ENCODE measurements around the gene IAPP. TPM values are rescaled to one million over a fixed set of nuclear protein-coding genes. Genes with fewer than 3 reads are reported as not detected.

Gene IAPP
- total and polyA plus RNA-seq, 7 donors = 2.4 TPM; not detected in 6

GRCh38 chr12:21339921-21340320 lies 32.8 kb upstream of the IAPP start:
- no peak for DNase-seq
- Histone ChIP-seq H3K4me1 (no peaks in the 10 kb centered on the region), H3K27ac (no peak overlapping the region), H3K4me3 (no peak overlapping the region), H3K36me3 (no peaks in the 10 kb centered on the region), H3K27me3 (no peaks in the 10 kb centered on the region), H3K9me3 (no peaks in the 10 kb centered on the region)
- whole genome bisulfite sequencing, 2 donors = 63 to 88% methylated on average over 1 of the region's 1 CpG
- TF ChIP-seq, protein P1, sequence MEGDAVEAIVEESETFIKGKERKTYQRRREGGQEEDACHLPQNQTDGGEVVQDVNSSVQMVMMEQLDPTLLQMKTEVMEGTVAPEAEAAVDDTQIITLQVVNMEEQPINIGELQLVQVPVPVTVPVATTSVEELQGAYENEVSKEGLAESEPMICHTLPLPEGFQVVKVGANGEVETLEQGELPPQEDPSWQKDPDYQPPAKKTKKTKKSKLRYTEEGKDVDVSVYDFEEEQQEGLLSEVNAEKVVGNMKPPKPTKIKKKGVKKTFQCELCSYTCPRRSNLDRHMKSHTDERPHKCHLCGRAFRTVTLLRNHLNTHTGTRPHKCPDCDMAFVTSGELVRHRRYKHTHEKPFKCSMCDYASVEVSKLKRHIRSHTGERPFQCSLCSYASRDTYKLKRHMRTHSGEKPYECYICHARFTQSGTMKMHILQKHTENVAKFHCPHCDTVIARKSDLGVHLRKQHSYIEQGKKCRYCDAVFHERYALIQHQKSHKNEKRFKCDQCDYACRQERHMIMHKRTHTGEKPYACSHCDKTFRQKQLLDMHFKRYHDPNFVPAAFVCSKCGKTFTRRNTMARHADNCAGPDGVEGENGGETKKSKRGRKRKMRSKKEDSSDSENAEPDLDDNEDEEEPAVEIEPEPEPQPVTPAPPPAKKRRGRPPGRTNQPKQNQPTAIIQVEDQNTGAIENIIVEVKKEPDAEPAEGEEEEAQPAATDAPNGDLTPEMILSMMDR (IDR thresholded peaks at IDR 0.05) = no peak
- TF ChIP-seq POLR2A (IDR thresholded peaks at IDR 0.05) (no peak), POLR2AphosphoS5 (IDR thresholded peaks at IDR 0.05) (no peak), EP300 (IDR thresholded peaks at IDR 0.05) (no peak)
- intact Hi-C loops (cut with DNase I) = no loop called here

GRCh38 chr12:21340403-21340802 lies 32.3 kb upstream of the IAPP start:
- WGBS, 2 donors = 75% methylated on average over 6 of the region's 6 CpGs
- intact Hi-C loops (cut with DNase I) = no loop called here

DNA sequence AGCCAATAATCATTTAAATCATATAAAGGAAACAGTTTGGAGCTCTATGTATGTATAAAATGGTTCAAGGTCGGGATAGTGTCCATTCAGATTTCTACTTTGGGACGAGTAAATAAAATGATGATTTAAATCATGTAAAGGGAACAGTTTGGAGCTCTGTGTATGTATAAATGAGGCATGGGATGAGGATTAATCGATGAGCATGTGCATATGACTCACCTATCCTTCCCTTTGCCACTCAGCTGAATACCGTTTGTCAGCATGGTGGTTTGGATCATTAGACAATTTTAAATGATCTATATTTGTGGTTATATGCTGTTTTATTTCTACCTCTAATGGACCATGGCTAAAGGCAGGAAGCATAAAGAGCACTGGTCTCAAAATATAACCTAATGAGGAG lies 30.9 kb upstream of the IAPP start:
- Histone ChIP-seq H3K36me3 (no peaks in the 10 kb centered on the region), H3K27ac (no peak overlapping the region), H3K27me3 (no peaks in the 10 kb centered on the region), H3K4me1 (no peaks in the 10 kb centered on the region), H3K4me3 (no peak overlapping the region), H3K9me3 (no peaks in the 10 kb centered on the region)
- no peak for DNase-seq
- 78 to 79% methylated on average over 4 of the region's 4 CpGs for WGBS, 2 donors
- TF ChIP-seq, protein P1 (IDR thresholded peaks at IDR 0.05) = no peak
- TF ChIP-seq EP300 (IDR thresholded peaks at IDR 0.05) = no peak
- TF ChIP-seq POLR2A (IDR thresholded peaks at IDR 0.05) = no peak
- no peak for TF ChIP-seq POLR2AphosphoS5 (IDR thresholded peaks at IDR 0.05)
- intact Hi-C loops (cut with DNase I) = no loop called here

More at GRCh38 chr12:21340403-21340802, 32.3 kb upstream of the IAPP start:
- Histone ChIP-seq H3K4me1 (no peaks in the 10 kb centered on the region), H3K27me3 (no peaks in the 10 kb centered on the region), H3K9me3 (no peaks in the 10 kb centered on the region), H3K4me3 (no peak overlapping the region), H3K27ac (no peak overlapping the region), H3K36me3 (no peaks in the 10 kb centered on the region)
- TF ChIP-seq EP300 (IDR thresholded peaks at IDR 0.05) (no peak), POLR2AphosphoS5 (IDR thresholded peaks at IDR 0.05) (no peak), POLR2A (IDR thresholded peaks at IDR 0.05) (no peak)
- TF ChIP-seq, protein P1 (IDR thresholded peaks at IDR 0.05) = no peak
- DNase-seq = no peak

GRCh38 chr12:21343636-21344035 lies 29.1 kb upstream of the IAPP start:
- Histone ChIP-seq H3K36me3 (no peaks in the 10 kb centered on the region), H3K27ac (no peak overlapping the region), H3K4me1 (no peaks in the 10 kb centered on the region), H3K27me3 (no peaks in the 10 kb centered on the region), H3K4me3 (no peak overlapping the region), H3K9me3 (no peaks in the 10 kb centered on the region)
- intact Hi-C loops (cut with DNase I) = no loop called here
- TF ChIP-seq POLR2AphosphoS5 (IDR thresholded peaks at IDR 0.05) (no peak), POLR2A (IDR thresholded peaks at IDR 0.05) (no peak), EP300 (IDR thresholded peaks at IDR 0.05) (no peak)
- TF ChIP-seq, protein P1 (IDR thresholded peaks at IDR 0.05) = no peak
- DNase-seq = no peak

DNA sequence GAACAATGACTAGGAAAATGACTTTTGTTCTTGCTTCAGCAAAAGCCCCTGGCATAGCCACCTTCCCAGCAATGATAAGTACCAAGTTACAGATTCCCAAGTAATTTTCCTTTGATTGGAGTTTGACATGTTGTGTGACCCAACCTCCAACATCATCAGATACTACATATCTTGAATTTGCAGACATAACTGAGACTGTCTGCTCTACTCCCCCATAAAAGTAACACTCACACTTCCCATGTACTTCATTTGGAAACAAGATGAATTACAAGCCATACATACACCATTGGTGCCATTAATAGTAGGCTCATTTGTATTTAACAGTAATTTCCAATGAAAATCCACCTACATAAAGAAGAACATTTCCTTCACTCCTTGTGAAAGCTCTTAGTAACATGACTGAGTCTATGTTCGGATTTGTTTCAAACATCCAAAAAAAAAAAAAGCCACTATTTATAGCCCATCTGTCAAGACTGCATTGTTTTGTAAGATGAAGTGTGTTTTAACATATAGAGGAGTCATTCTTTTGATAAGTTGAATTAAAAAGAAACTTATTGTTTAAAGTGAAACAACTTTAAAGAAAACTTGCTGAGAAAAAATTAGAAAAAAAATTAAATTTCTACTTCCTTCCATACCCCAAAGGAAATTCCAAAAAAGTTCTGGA lies 26.0 kb upstream of the IAPP start:
- intact Hi-C loops (cut with DNase I) = no loop called here
- no peak for DNase-seq

More for the DNA sequence above, 26.0 kb upstream of the IAPP start:
- Histone ChIP-seq H3K4me3 (no peak overlapping the region), H3K4me1 (no peaks in the 10 kb centered on the region), H3K36me3 (no peaks in the 10 kb centered on the region), H3K27me3 (no peaks in the 10 kb centered on the region), H3K9me3 (no peaks in the 10 kb centered on the region), H3K27ac (no peak overlapping the region)
- WGBS, 2 donors = 51 to 75% methylated on average over 1 of the region's 1 CpG
- TF ChIP-seq, protein P1 (IDR thresholded peaks at IDR 0.05) = no peak
- TF ChIP-seq POLR2A (IDR thresholded peaks at IDR 0.05) (no peak), EP300 (IDR thresholded peaks at IDR 0.05) (no peak), POLR2AphosphoS5 (IDR thresholded peaks at IDR 0.05) (no peak)

Measured in sigmoid colon (tissue), 7 donors.